Stimulated activated CD8-positive, alpha-beta memory T cell treated with anti-CD3 and anti-CD28 coated beads, Interleukin-4, amount 100 ng/mL, for 1 hour (primary cell): Measurements from ENCODE around the gene THOC6.
"Not testable (repeated sequence)": the region's sequence is repeated elsewhere in the genome, so short reads cannot be mapped to it uniquely, and the experiment has no call there.

Experiments
- DNase-seq, 2 donors: peaks; one replicate each; pipeline ENCODE4 v3.0.0-alpha.2; 2020; ENCODE audit warnings: low read depth in 2 of 2, low spot score in 1 of 2

The THOC6 gene

DNA sequence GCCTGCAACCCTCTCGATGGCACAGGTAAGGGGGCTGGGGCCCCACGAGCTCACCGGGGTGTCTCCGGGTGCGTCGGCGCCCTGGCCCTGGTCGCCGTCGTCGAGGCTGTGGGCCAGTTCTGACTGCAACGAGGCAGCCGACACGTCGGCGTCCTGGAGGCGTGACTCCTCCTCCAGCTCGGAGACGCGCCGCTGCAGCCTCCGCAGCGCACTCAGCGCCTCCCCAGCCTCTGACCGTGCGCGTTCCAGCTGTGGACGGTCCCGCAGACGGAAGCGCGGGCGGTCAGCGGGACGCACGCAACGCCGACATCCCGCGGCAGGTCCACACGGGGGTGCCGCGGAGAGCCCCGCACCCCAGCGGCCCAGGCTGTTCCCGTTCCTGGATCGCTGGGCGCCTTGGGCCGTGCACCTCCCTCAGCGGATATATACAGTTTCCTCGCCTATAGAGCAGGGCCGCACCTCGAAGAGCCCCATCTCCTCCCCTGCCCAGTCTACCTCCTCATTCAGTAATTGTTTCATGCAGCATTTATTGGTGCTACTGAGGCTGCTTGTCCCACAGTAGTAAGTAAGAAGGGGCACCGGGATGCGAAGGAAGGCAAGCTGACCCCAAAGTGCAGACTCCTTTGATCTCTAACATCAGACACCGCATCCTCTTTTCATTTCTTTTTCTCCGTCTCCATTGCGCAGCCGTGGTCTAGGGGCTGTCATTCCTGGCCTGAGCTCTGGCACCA, 5.8 kb downstream of the THOC6 start:
- no peak for DNase-seq

DNA sequence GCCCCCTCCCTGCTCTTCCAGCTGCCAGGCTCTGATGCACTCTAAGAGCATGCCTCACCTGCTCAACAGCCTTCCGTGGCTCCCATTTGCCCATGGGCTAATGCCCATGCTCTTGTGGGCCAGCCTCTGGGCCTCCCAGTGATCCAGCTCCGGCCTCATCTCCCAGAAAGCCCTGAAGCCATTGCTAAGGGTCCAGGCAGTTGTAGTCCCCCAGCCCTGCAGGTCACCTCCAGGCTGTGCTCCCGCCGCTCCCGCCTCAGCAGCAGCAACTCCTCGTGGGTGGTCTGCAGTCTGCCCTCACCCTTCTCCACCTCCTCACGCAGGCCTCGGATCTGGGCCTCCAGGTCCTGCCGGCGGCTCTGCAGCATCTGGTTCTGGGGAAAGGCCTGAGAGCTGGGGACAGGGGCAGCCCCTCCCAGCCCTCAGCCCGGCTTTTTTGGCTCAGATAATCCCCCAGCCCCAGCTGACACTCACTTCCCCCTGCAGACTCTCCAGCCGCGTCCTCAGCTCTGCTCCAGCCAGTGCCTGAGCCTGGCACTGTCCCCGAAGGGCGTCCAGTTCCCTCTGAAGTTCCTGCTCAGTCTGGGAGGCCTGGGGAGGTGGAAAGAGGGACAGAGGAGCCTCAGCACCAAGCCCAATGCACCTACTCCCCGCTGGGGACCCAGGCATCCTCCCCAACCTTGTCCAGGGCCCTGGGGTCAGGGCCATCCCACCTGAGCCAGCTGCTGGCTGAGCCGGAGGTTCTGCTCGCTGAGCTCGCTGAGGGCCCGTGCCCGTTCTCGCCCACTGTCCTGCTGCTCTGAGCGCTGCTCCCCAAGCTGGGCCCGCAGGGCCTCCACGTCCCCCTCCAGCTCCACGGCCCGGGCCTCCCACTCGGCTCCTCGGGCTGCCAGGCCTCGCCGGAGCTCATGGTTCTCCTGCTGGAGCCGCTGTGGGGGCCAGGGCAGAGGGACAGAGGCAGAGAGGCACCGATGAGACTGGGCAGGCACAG, 6.7 kb downstream of the THOC6 start:
- no peak for DNase-seq

DNA sequence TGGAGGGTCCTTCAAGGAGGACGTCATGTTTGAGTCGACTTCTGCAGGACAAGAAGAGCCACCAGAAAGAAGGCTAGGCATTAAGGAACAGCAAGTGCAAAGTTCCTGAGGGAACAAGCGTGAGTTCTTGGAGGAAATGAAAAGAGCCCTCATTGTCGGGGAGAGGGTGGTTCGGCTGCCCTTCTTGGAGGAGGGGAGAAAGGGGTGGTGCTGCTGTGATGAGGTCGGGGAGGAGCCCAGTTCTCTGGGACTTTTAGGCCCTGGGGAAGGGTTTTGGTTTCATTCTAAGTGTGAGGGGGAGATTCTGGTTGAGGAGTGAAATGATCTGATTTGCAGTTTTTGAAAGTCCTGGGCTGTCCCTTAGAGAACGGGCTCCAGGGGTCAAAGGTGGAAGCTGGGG, 8.8 kb downstream of the THOC6 start:
- no peak for DNase-seq

DNA sequence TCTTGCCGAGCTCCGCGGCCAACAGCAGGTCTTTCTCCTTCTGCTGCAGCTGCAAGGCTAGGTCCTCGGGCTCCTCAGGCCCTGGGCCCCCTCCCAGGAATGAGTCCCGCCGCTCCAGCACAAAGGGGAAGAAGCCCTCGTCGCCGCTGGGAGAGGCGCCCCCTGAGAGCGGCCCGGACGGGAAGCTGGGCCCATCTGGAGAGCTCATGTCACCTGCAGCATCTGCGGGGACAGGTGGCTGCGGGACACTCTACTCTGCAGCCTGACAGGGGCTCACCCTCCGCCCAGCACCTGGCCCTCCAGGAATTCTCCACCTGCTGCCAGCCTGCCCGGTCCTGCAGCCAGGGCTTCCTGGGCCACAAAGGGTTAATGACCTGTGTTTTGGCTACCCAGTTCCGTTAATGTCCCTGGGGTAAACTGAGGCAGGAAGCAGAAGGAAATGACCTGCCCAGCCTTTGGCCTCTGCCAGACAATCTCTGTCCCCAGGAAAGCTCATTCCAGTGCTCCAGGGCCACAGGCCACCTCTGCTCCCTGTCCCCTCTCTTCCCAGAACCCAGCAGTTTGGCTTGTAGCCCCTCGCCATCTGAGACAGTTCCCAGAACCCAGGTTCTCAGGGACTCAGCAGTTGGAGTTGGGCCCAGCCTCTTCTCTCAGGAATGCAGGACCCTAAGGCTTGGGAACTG, 11.6 kb downstream of the THOC6 start:
- DNase-seq: no peak

DNA sequence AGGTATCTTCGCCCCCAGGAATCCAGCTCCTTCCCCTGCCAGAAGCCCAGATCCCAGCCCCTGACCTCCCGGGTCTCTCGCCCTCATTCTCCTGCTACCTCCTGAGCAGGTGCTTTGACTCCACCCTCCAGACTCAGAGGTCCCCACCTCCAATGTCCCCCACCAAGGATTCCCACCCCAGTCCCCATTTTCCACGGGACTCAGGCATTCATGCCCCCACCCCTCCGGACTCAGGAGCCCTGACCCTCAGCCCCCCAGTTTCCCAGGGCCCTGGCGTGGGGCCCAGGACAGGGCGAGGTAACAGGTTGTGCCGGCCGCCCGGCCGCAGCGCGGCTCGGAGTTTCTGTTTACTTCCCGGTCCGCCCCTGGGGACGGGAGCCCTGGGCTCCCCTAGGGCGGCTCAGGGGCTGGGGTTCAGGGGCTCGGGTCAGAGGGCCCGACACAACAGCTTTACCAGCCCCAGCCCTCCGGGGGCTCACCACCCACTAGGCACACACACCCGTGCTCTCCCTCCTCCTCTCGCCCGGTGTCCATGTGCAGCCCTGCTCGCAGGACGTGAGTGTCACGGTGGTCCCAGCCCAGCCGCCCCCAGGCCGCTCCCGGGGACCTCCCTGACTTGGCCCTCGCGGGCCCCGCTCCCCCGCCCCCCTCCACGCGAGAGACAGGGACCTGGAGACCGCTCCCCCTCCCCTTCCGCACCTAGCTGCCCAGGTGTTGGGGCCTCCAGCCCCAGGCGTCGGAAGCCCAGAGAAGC, 12.3 kb downstream of the THOC6 start:
- no peak for DNase-seq

DNA sequence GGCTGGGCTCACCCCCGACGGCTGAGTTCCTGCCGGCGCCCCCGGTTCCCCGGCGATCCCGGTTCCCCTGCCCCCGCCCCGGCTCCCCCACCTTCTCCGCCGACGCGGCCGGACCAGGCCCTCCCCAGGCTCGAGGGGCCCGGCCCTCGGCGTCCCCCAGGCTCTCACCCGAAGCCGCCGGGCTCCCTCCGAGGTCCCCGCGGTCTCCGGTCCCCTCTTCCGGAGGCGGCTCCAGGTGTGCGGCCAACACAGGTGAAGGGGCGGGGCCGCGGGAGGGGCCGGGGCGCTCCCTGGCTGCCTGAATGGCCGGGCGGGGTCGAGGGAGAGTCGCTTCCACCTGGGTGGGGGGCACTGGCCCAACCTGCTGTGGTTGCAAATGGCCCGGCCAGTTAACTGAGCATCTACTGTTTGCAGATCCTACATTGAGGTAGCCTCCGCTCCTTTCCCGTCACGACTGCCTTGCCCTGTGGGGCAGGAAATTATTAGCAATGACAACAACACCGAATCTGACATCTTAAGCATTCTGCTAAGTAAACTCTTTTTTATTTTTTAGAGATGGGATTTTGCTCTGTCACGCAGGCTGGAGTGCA, 13.0 kb downstream of the THOC6 start, which contains the start of gene BICDL2:
Gene BICDL2, minus strand, starts transcription at position 219 of the 590 bp plus-strand sequence. CDS start 1,448 bp downstream, outside the sequence.
- DNase-seq: no peak

DNA sequence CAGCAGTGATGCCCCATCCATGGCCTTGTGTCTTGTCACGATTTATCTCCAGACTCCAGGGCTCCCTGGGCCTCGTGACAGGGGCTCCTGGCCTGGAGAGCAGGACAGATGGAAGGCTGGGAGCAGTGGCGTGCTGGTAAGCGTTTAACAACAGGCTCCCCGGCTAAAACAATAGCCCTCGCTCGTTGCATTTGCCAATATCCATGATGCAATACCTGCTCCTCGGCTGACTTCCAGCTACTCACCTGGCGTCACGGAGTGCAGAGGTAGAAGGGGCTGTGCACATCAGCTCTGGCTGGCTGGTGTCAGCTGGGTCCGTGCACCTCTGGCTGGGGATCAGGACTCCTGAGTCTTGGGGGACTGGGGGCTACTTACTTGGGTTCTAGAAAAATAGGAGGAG, 14.4 kb downstream of the THOC6 start:
- DNase-seq: no peak

DNA sequence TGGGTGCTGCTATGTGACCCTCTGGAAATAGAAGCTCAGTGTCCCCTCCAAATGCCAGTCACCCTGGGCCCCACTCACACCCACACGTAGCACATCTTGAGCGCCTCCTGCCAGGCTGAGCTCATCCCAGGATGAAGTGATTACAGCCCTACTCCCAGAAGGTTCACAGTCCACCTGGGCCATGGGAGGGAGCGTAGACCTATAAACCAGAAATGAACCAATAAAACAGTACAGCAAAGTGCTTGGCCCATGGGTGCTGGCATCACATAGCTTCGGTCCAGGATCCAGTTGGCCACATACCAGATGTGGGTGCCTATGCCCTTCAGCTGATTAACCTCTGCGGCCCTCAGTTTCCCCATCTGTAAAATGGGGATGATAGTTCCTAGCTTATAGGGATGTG, 15.1 kb downstream of the THOC6 start:
- DNase-seq: no peak

DNA sequence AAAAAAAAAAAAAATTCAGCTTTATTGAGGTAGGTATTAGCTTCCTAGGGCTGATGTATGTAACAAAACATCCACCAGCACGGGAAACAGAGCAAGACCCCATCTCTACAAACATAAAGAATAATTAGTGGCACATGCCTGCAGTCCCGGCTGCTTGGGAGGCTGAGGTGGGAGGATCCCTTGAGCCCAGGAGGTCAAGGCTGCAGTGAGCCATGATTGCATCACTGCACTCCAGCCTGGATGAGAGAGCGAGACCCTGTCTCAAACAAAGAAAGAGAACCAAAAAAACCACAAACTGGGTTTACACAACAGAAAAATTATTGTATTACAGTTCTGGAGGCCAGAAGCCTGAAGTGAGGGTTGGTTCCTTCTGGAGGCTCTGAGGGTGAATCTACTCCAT, 18.5 kb downstream of the THOC6 start:
- no peak for DNase-seq

DNA sequence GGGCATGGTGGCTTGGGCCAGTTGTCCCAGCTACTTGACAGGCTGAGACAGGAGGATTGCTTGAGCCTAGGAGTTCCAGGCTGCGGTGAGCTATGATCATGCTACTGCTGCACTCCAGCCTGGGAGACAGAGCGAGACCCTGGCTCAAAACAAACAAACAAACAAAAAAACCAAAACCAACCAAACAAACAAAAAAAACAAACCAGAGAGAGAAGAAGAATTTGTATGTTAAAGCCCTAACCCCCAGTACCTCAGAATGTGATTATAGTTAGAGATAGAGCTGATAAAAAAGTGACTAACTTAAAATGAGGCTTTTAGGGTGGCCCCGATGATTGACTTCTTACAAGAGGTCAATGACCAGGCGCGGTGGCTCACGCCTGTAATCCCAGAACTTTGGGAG, 20.9 kb downstream of the THOC6 start:
- no peak for DNase-seq

DNA sequence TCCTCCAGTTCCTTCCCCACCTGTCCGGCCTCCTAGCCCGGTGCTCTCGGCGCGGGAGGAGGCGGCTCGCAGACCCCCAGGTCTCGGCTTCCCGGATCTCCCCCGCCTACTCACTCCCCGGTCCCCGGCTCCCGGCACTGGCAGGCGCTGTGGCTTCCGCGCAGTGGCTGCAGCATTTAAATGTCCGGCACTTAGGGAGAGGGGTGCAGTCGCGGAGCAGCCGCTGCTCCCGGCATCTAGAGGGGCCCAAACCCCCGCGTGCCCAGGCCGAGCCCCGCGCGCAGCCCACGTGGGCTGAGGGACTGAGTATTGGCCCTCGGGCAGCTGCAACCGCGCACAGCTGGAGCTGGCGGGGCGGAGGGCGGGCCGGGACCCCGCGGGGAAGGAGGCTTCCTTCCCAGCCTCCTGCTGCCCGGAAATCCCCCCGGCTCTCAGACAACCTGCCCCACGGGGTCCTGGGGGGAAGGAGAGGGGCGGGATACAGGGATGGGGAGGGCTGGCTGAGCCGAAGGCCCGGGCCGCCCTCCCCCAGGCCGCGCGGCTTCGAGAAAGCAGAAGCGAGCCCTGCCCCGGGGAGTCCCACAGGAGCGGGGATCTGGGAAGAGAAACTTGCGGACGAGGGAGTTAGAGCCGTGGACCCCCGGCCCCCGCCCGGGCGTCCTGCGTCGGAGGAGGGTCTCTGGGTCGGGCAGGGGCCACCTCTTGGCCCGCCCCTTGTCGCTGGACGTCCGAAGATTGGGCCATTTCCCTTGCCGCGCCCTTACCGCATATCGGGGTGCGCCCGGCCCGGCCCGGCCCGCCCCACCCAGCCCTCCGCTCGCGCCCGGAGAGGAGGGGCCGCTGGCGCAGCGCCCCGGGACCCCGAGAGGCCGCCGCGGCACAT, 22.2 kb downstream of the THOC6 start, which contains the start of gene MMP25:
Gene MMP25, plus strand, starts transcription at position 804 of the 883 bp plus-strand sequence. CDS start 357 bp downstream, outside the sequence.
- no peak for DNase-seq

DNA sequence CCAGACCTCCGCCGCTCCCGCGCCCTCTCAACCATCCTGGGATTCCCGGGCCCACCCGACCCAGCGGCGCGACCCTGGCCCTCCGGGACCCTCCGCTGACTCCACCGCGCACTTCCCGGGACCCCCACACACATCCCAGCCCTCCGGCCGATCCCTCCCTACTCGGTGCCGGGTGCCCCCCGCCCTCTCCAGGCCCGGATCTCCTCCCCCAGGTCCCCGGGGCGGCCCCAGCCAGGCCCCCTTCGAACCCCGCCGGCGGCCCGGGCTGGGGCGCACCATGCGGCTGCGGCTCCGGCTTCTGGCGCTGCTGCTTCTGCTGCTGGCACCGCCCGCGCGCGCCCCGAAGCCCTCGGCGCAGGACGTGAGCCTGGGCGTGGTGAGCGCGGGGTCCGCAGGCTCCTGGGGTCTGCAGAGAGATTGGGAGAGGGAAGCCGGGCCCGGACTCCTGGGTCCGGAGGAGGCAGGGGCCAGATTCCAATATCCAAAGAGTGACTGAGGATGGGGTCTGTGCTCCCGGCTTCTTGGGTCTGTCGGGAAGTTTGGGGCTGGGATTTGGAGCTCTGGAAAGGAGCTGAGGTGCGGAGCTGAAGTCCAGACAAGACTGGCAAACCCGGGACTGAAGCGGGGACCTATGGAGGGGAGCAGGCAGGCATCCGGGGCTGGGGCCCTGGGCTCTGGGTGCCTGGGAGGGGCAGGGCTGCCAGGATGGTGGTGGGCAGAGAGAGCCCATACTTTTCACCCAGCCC, 23.0 kb downstream of the THOC6 start:
- DNase-seq: no peak

DNA sequence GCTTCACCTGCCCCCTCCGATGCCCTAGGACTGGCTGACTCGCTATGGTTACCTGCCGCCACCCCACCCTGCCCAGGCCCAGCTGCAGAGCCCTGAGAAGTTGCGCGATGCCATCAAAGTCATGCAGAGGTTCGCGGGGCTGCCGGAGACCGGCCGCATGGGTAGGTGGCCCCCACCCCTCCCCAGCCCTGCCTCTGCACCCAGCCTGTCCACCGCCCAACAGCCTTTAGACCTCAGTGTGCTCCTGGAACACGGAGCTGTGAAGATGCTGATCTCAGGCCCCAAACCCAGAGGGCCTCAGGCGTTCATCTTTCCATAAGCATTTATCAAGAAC, 23.5 kb downstream of the THOC6 start:
- DNase-seq: no peak

DNA sequence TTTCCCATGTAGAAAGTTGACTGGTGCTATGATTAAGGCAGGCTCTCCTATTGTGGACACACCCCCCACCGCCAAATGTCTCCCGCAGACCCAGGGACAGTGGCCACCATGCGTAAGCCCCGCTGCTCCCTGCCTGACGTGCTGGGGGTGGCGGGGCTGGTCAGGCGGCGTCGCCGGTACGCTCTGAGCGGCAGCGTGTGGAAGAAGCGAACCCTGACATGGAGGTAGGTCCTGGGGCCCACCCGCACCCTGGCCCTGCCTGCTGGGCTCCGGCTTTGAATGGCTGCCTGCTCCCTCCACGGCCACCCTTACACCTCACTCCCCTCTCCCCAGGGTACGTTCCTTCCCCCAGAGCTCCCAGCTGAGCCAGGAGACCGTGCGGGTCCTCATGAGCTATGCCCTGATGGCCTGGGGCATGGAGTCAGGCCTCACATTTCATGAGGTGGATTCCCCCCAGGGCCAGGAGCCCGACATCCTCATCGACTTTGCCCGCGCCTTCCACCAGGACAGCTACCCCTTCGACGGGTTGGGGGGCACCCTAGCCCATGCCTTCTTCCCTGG, 26.2 kb downstream of the THOC6 start:
- DNase-seq: no peak

DNA sequence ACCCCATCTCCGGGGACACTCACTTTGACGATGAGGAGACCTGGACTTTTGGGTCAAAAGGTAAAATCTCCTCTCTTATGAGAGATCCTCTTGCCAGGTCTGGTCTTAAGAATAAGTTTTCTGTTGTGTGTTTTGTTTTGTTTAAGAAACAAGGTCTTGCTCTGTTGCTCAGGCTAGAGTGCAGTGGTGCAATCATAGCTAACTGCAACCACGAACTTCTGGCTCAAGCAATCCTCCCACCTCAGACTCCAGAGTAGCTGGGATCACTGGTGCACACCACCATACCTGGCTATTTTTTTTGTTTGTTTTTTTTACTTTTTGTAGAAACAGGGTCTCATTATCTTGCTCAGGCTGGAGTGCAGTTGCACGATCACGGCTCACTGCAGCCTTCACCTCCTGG, 26.7 kb downstream of the THOC6 start:
- no peak for DNase-seq

DNA sequence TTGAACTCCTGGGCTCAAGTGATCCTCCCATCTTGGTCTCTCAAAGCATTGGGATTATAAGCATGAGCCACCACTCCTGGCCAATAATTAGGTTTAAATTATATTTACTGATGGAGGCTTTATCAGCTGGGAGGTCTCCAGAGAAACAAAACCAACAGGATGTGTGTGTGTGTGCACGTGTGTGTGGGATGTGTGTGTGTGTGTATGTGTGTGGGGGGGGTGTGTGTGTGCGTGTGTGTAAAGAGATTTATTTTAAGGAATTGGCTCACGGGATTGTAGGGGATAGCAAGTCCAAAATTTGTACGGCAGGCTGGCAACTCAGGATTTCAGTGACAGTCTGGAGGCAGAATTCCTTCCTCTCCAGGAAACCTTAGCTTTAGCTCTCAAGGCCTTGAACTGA, 27.2 kb downstream of the THOC6 start:
- no peak for DNase-seq

DNA sequence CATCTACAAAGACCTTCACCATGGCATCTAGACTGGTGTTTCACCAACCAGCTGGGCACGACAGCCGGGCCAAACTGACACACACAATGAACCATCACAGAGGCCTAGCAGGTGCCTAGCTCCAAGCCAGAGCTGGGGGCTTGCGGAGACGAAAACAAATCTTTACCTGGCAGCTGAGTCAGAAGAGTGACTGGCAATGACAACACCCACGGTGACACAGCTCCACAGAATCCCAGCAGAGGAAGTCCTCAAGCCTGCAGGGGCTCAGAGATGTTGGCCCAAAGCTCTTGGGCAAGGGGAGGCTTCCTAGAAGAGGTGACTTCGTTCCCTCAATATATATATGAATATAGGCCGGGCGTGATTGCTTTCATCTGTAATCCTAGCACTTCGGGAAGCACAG, 27.7 kb downstream of the THOC6 start:
- no peak for DNase-seq

DNA sequence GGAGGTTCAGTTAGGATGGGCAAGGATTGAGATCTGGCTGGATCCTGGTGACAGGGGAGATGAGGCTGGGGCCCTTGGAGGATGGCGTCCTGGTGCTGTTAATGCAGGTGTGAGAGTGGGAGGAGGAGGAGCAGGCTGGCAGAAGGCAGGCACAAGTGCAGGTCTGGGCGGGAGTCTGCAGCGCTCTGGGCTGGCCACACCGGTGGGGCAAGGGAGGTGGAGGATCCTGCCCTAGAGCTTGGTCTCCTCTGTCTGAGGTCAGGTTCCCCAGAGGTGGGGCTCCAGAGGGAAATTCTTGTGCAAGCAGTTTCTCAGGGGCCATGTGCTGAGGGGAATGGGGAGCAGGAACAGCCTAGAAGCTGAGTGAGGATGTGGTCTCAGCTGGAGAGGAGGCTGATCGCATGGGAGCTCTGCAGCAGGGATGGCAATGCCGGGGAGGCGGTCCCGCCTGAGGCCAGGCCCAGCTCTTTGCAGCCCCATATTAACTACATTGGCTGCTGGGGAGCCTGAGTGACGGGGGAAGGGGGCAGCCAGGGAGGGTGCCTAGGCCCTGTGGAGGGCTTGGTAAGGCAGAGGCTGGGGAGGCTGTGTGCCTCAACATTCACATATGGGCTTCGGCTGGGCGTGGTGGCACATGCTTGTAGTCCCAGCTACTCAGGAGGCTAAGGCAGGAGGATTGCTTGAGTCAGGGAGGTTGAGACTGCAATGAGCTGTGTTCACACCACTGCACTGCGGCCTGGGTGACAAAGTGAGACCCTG, 28.9 kb downstream of the THOC6 start:
- not testable (repeated sequence) for DNase-seq
